Stimulated activated memory B cell treated with anti-CD40 and anti-IgM and Interleukin-4, amounts not matched to agents 10 μg/mL and 1 μg/mL and 100 μg/mL, for 72 hours (primary cell): ENCODE results near the gene TRAF2.
"Not testable (repeated sequence)": the region's sequence is repeated elsewhere in the genome, so short reads cannot be mapped to it uniquely, and the experiment has no call there.

Experiments
- ATAC-seq: fragments of 150-1000 bp; cut with Tn5 transposase; 2 replicates; pipeline ENCODE4 v1.10.0; 2021
- H3K27ac Mint-ChIP-seq: one replicate; pipeline ENCODE4 v1.8.0; 2022; ENCODE audit warnings: mild to moderate bottlenecking, mixed read lengths
- H3K27me3 Mint-ChIP-seq: one replicate; pipeline ENCODE4 v1.8.0; 2022; ENCODE audit warnings: mixed read lengths
- H3K36me3 Mint-ChIP-seq: one replicate; pipeline ENCODE4 v1.8.0; 2022; ENCODE audit warnings: mixed read lengths
- H3K4me1 Mint-ChIP-seq: one replicate; pipeline ENCODE4 v1.8.0; 2022; ENCODE audit warnings: mixed read lengths
- H3K4me3 Mint-ChIP-seq: one replicate; pipeline ENCODE4 v1.8.0; 2022; ENCODE audit warnings: mild to moderate bottlenecking, moderate library complexity, mixed read lengths
- H3K9me3 Mint-ChIP-seq: one replicate; pipeline ENCODE4 v1.8.0; 2022; ENCODE audit warnings: mixed read lengths

TRAF2 gene

GRCh38 chr9:136881691-136882108, 4.6 kb upstream of the TRAF2 start:
- Mint-ChIP-seq H3K4me1 (peaks cover 40% of the 10 kb centered on the region), H3K9me3 (no peaks in the 10 kb centered on the region), H3K36me3 (no peaks in the 10 kb centered on the region), H3K27ac (peak overlapping the region; percentile 89), H3K4me3 (peak overlapping the region; percentile 86), H3K27me3 (no peaks in the 10 kb centered on the region)
- peak; percentile 61 for ATAC-seq

DNA sequence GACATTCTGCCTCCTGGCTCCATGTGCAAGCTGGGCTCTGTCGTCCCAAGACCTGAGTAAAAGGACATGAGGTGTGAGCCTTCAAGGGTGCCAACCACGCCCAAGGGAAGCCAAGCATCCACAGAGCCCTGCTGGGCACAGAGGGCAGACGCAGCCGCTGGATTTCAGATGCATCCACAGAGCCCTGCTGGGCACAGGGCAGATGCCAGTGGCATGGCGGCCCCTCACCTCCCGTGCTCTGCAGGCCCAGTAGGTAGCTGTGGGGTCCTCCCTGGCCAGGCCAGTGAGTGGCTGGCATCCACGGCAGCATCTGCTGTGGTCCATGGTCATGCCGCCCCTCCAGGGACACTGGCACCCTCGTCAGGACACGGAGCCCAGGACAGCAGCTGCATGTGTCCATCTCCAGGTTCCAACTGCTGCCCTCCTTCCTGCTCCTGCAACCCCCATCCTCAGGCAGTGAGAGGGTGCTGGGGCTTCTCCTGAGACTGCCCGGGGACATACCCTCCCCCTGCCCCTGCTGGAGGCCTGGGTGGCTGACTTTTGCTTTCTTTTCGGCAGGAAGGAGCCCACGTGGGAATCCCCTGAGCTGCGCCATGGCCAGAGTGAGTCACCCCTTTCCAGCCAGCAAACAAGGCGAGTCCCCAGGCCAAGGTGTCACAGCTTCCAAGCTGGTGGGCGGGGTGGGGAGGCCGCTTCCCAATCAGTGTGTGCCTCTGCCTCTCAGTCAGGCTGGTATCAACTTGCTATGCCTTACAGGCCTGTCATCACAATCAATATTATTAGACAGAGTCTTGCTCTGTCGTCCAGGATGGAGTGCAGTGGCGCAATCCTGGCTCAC, 4.0 kb upstream of the TRAF2 start:
- peak; percentile 68 for ATAC-seq
- Mint-ChIP-seq H3K36me3 (no peaks in the 10 kb centered on the region), H3K27me3 (no peaks in the 10 kb centered on the region), H3K27ac (peak overlapping the region; percentile 89), H3K4me1 (peaks cover 45% of the 10 kb centered on the region), H3K4me3 (peak overlapping the region; percentile 86), H3K9me3 (no peaks in the 10 kb centered on the region)

DNA sequence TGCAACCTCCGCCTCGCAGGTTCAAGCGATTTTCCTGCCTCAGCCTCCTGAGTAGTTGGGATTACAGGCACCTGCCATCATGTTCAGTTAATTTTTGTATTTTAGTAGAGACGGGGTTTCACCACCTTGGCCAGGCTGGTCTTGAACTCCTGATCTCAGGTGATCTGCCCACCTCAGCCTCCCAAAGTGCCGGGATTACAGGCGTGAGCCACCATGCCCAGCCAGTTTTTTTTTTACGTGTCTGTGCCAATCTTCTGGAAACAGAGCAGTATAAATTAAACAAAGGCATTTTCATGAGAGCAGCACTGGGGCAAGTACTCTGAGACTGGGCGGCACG, 3.4 kb upstream of the TRAF2 start:
- not testable (repeated sequence) for H3K27me3 Mint-ChIP-seq, H3K9me3 Mint-ChIP-seq, ATAC-seq, H3K36me3 Mint-ChIP-seq
- peaks cover 50% of the 10 kb centered on the region for H3K4me1 Mint-ChIP-seq
- H3K27ac Mint-ChIP-seq = peak overlapping the region; percentile 89
- H3K4me3 Mint-ChIP-seq = peak overlapping the region; percentile 86

DNA sequence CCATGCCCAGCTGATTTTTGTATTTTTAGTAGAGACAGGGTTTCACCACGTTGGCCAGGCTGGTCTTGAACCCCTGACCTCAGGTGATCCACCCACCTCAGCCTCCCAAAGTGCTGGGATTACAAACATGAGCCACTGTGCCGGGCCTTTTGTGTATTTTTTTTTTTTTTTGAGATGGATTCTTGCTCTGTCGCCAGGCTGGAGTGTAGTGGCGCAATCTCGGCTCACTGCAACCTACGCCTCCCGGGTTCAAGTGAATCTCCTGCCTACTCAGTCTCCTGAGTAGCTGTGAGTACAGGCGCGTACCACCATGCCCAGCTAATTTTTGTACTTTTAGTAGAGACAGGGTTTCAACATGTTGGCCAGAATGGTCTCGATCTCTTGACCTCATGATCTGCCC, 2.6 kb upstream of the TRAF2 start:
- not testable (repeated sequence) for ATAC-seq
- H3K4me1 Mint-ChIP-seq = peaks cover 55% of the 10 kb centered on the region

GRCh38 chr9:136886610-136887597, 588 bp downstream of the TRAF2 start:
- ATAC-seq = peak; percentile 32
- Mint-ChIP-seq H3K27me3 (no peaks in the 10 kb centered on the region), H3K4me3 (peak overlapping the region; percentile 95), H3K9me3 (no peaks in the 10 kb centered on the region), H3K4me1 (peaks cover 41% of the 10 kb centered on the region), H3K27ac (peak overlapping the region; percentile 78), H3K36me3 (no peaks in the 10 kb centered on the region)

More for the DNA sequence above, 2.6 kb upstream of the TRAF2 start:
- H3K27me3 Mint-ChIP-seq, H3K36me3 Mint-ChIP-seq, H3K9me3 Mint-ChIP-seq, H3K27ac Mint-ChIP-seq, H3K4me3 Mint-ChIP-seq: not testable (repeated sequence)

GRCh38 chr9:136888454-136888853, 2.1 kb downstream of the TRAF2 start:
- ATAC-seq = no peak
- no peak overlapping the region for H3K4me3 Mint-ChIP-seq
- H3K4me1 Mint-ChIP-seq = peaks cover 34% of the 10 kb centered on the region
- no peaks in the 10 kb centered on the region for H3K36me3 Mint-ChIP-seq
- H3K27me3 Mint-ChIP-seq = no peaks in the 10 kb centered on the region
- no peak overlapping the region for H3K27ac Mint-ChIP-seq
- H3K9me3 Mint-ChIP-seq = no peaks in the 10 kb centered on the region

GRCh38 chr9:136889858-136890257, 3.5 kb downstream of the TRAF2 start:
- ATAC-seq = no peak
- no peaks in the 10 kb centered on the region for H3K27me3 Mint-ChIP-seq
- no peaks in the 10 kb centered on the region for H3K9me3 Mint-ChIP-seq
- no peak overlapping the region for H3K4me3 Mint-ChIP-seq
- H3K27ac Mint-ChIP-seq = no peak overlapping the region
- H3K36me3 Mint-ChIP-seq = peaks cover 10% of the 10 kb centered on the region
- H3K4me1 Mint-ChIP-seq = peaks cover 40% of the 10 kb centered on the region

GRCh38 chr9:136890661-136891060, 4.3 kb downstream of the TRAF2 start:
- Mint-ChIP-seq H3K4me1 (peaks cover 36% of the 10 kb centered on the region), H3K27ac (no peak overlapping the region), H3K36me3 (peaks cover 15% of the 10 kb centered on the region), H3K9me3 (no peaks in the 10 kb centered on the region), H3K27me3 (no peaks in the 10 kb centered on the region), H3K4me3 (no peak overlapping the region)
- no peak for ATAC-seq

DNA sequence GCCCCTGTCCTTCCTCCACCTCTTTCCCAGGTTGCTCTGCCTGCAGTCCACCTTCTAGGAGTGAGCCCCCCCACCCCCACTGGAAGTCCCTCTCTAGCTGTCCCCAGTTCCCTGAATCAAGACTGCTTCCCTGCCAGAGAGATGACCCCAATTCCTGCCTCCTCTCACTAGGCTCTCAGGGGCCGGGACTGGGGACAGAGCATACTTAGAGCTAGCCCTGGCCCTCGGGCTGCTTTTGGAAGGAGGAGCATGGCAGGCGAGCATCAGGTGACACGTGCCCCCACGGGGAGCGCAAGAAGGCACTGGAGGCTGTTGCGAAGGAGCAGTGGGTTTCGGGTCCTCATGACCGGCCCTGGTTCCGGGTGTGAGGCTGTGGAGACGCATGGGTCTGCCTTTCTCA, 9.7 kb downstream of the TRAF2 start:
- ATAC-seq = no peak
- Mint-ChIP-seq H3K36me3 (peaks cover 42% of the 10 kb centered on the region), H3K4me1 (peaks cover 69% of the 10 kb centered on the region), H3K27ac (peak overlapping the region; percentile 80), H3K4me3 (no peak overlapping the region), H3K27me3 (no peaks in the 10 kb centered on the region), H3K9me3 (no peaks in the 10 kb centered on the region)

- Mint-ChIP-seq H3K27me3 (no peaks in the 10 kb centered on the region), H3K27ac (peak overlapping the region; percentile 90), H3K4me3 (no peak overlapping the region), H3K36me3 (peaks cover 55% of the 10 kb centered on the region), H3K4me1 (peaks cover 85% of the 10 kb centered on the region), H3K9me3 (no peaks in the 10 kb centered on the region)
- ATAC-seq = no peak
Measured at GRCh38 chr9:136898483-136899100, 12.3 kb downstream of the TRAF2 start.

DNA sequence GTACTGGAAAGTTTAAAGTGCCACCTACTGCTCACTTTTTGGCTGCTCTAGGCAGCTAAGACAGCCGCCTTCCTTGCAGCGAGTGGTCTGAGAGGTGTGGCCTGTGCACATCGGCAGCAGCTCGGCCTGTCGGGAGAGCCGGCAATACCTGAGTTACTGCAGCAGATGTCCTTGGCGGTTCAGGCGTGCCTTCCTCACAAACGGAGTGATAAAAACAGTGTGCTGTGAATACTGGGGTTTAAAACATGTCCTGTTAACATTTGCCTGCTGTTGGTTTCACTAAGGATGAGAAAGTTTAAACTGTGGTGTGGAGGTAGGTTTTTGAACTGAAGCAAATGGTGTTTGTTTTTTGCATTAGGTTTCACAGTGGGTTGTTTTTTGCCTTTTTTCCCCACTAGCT, 12.9 kb downstream of the TRAF2 start:
- ATAC-seq = peak; percentile 39
- Mint-ChIP-seq H3K4me1 (peaks cover 81% of the 10 kb centered on the region), H3K4me3 (peak overlapping the region; percentile 2), H3K27me3 (no peaks in the 10 kb centered on the region), H3K36me3 (peaks cover 53% of the 10 kb centered on the region), H3K9me3 (no peaks in the 10 kb centered on the region), H3K27ac (peak overlapping the region; percentile 90)

DNA sequence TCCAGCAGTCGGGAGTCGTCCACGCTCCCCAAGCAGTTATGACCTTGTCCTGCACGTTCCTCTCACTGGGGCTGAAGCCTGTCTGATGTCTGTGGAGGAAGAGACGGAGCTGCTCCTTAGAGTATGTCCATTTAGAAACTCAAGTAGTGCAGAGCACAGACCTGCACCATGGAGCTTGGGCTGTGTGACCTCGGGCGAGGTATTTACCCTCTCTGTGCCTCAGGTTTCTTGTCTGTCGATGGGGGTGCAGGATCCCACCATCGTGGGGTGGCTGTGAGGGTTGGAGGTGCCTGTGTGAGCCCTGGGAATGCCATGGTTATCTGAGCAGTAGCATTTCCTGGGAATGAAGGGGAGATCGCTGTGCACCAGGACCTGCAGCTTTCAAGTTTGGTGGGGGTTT, 14.2 kb downstream of the TRAF2 start:
- H3K4me1 Mint-ChIP-seq = peaks cover 82% of the 10 kb centered on the region
- peak overlapping the region; percentile 54 for H3K4me3 Mint-ChIP-seq
- H3K9me3 Mint-ChIP-seq = no peaks in the 10 kb centered on the region
- H3K27me3 Mint-ChIP-seq = no peaks in the 10 kb centered on the region
- H3K36me3 Mint-ChIP-seq = peaks cover 52% of the 10 kb centered on the region
- ATAC-seq = no peak
- H3K27ac Mint-ChIP-seq = peak overlapping the region; percentile 90

GRCh38 chr9:136900988-136901515, 14.7 kb downstream of the TRAF2 start:
- no peak for ATAC-seq
- peak overlapping the region; percentile 90 for H3K27ac Mint-ChIP-seq
- no peaks in the 10 kb centered on the region for H3K27me3 Mint-ChIP-seq
- H3K4me1 Mint-ChIP-seq = peaks cover 81% of the 10 kb centered on the region
- peaks cover 57% of the 10 kb centered on the region for H3K36me3 Mint-ChIP-seq
- no peaks in the 10 kb centered on the region for H3K9me3 Mint-ChIP-seq
- peak overlapping the region; percentile 5 for H3K4me3 Mint-ChIP-seq

- Mint-ChIP-seq H3K27ac (peak overlapping the region; percentile 90), H3K9me3 (peaks cover under 1% of the 10 kb centered on the region), H3K4me3 (peak overlapping the region; percentile 65), H3K36me3 (peaks cover 62% of the 10 kb centered on the region), H3K27me3 (no peaks in the 10 kb centered on the region), H3K4me1 (peaks cover 83% of the 10 kb centered on the region)
- peak; percentile 86 for ATAC-seq
Measured at GRCh38 chr9:136901516-136902258, 15.4 kb downstream of the TRAF2 start.
